AG04449 (cell line): Measurements from ENCODE around the gene GALM.

ENCODE experiments used
- CTCF ChIA-PET: fragments of 350-600 bp; formaldehyde crosslinking; extraction: SDS; loops from one replicate; lab custom pipeline; 2021; ENCODE audit warnings: antibody characterized with exemption; lab: Yijun Ruan, JAX
- POLR2A ChIA-PET: fragments of 400-600, 350-600 bp; formaldehyde crosslinking; extraction: SDS; loops from one replicate; lab custom pipeline; 2020; ENCODE audit warnings: antibody characterized with exemption, inconsistent platforms; lab: Yijun Ruan, JAX
- DNase-seq: peaks from one replicate; pipeline ENCODE4 v3.0.0-alpha.2; 2010; ENCODE audit warnings: low read depth, low spot score
- H3K4me3 ChIP-seq: 2 replicates; pipeline ENCODE4 v1.5.1; 2011; ENCODE audit warnings: low read depth, mild to moderate bottlenecking, control low read depth, low read length
- CTCF ChIP-seq: IDR thresholded peaks from one replicate; pipeline ENCODE4 v1.5.1; 2011; ENCODE audit warnings: mild to moderate bottlenecking, moderate library complexity, low read length, control low read depth, inconsistent platforms; ENCODE audit not compliant: insufficient read depth; ENCODE audit errors: missing control alignments

GALM gene

GRCh38 chr2:38665854-38666555 lies at the start of gene GALM:
GALM (plus strand) TSS chr2:38666114; CDS start chr2:38666162, 48 bp downstream.
- peak within 1 kb of the TSS; percentile 58 for H3K4me3 ChIP-seq
- DNase-seq, result peak; percentile 47
- no peak for TF ChIP-seq CTCF
- POLR2A ChIA-PET, result interaction anchor here (0.9 to 1.7 kb wide), 2 partner anchors 41 to 85 kb away, joined by 3 to 6 read pairs; partner anchors contain the start of gene SRSF7
- CTCF ChIA-PET, result interaction anchor here (1.5 to 3.8 kb wide), 4 partner anchors 16 to 84 kb away, joined by 3 to 16 read pairs (median 8); partner anchors contain the start of gene HNRNPLL

GRCh38 chr2:38617301-38617700 lies 48.6 kb upstream of the GALM start:
- TF ChIP-seq CTCF, result no peak
- CTCF ChIA-PET, result interaction anchor here (1.8 to 3.1 kb wide), 2 partner anchors 10 to 14 kb away, joined by 8 to 22 read pairs; partner anchors contain the start of gene HNRNPLL
- H3K4me3 ChIP-seq, result no peak overlapping the region
- DNase-seq, result no peak
- POLR2A ChIA-PET, result no interaction called here

- DNase-seq, result no peak
- no peak overlapping the region for H3K4me3 ChIP-seq
- CTCF ChIA-PET, result interaction anchor here (1.0 to 1.8 kb wide), 3 partner anchors 16 to 106 kb away, joined by 3 to 10 read pairs (median 4); no protein-coding TSS in a partner anchor
- no peak for TF ChIP-seq CTCF
- POLR2A ChIA-PET, result interaction anchor here (1.6 kb wide), 1 partner anchor 132 kb away, joined by 5 read pairs; the partner anchor contains the start of gene SRSF7
These were observed 46.3 kb upstream of the GALM start for GRCh38 chr2:38619458-38620164.

- CTCF ChIA-PET, result interaction anchor here (0.9 to 1.8 kb wide), 3 partner anchors 9 to 105 kb away, joined by 3 to 10 read pairs (median 3); no protein-coding TSS in a partner anchor
- TF ChIP-seq CTCF, result no peak
- no peak for DNase-seq
- POLR2A ChIA-PET, result interaction anchor here (1.6 kb wide), 1 partner anchor 131 kb away, joined by 5 read pairs; the partner anchor contains the start of gene SRSF7
- no peak overlapping the region for H3K4me3 ChIP-seq
These were observed 45.5 kb upstream of the GALM start for GRCh38 chr2:38620282-38620977.

- POLR2A ChIA-PET, result no interaction called here
- CTCF ChIA-PET, result interaction anchor here (0.9 to 1.8 kb wide), 2 partner anchors 9 to 17 kb away, joined by 3 to 10 read pairs; no protein-coding TSS in a partner anchor
- H3K4me3 ChIP-seq, result no peak overlapping the region
- no peak for TF ChIP-seq CTCF
- no peak for DNase-seq
These were observed 44.9 kb upstream of the GALM start for GRCh38 chr2:38621018-38621417.
